H1 (cell line): ENCODE results near the gene SEC14L5. TPM values are rescaled to one million over a fixed set of nuclear protein-coding genes. Genes with fewer than 3 reads are reported as not detected.

Source experiments
- CTCF ChIA-PET: fragments of 300-600 bp; sonication (Branson Sonifier 250); formaldehyde crosslinking; loops from one replicate; lab custom pipeline; 2021; ENCODE audit not compliant: partially characterized antibody; lab: Charles Lee
- POLR2A ChIA-PET: fragments of 300-600 bp; sonication (Branson Sonifier 250); formaldehyde crosslinking; loops from one replicate; lab custom pipeline; 2021; ENCODE audit warnings: inconsistent platforms; ENCODE audit not compliant: partially characterized antibody; lab: Charles Lee
- DNase-seq, 2 experiments: peaks; one replicate each; pipeline versions ENCODE4 v3.0.0 to v3.0.0-alpha.2; 2010 to 2022; ENCODE audit warnings: low spot score in 2 of 2, low read depth in 1 of 2, mixed read lengths in 1 of 2
- FAIRE-seq: peaks from 2 replicates; lab custom pipeline; 2011; peaks lifted over from hg19 to GRCh38; lab: Jason Lieb, UNC
- H2AFZ ChIP-seq: 2 replicates; pipeline ENCODE4 v1.8.1; 2012; ENCODE audit warnings: low read length, inconsistent platforms
- H2AK5ac ChIP-seq: 2 replicates; pipeline ENCODE4 v1.6.1; 2013; ENCODE audit warnings: low read depth, low read length
- H2BK120ac ChIP-seq: replicated peaks from 2 replicates; pipeline ENCODE3; 2013; ENCODE audit warnings: low read depth, low read length, inconsistent platforms
- H2BK12ac ChIP-seq: 2 replicates; pipeline ENCODE4 v1.6.1; 2013; ENCODE audit warnings: low read depth, low read length
- H2BK15ac ChIP-seq: 2 replicates; pipeline ENCODE4 v1.6.1; 2013; ENCODE audit warnings: low read length
- H2BK20ac ChIP-seq: 2 replicates; pipeline ENCODE4 v1.6.1; 2013; ENCODE audit warnings: low read length
- H2BK5ac ChIP-seq: 2 replicates; pipeline ENCODE4 v1.6.1; 2013; ENCODE audit warnings: low read depth, low read length
- H3K14ac ChIP-seq: 2 replicates; pipeline ENCODE4 v1.6.1; 2013; ENCODE audit warnings: inconsistent platforms; ENCODE audit not compliant: insufficient read length
- H3K18ac ChIP-seq: 2 replicates; pipeline ENCODE4 v1.6.1; 2013; ENCODE audit warnings: low read length; ENCODE audit errors: extremely low read depth
- H3K23ac ChIP-seq: 2 replicates; pipeline ENCODE4 v1.6.1; 2013; ENCODE audit warnings: inconsistent platforms; ENCODE audit not compliant: insufficient read length
- H3K23me2 ChIP-seq: 2 replicates; pipeline ENCODE4 v1.6.1; 2013; ENCODE audit warnings: low read depth, low read length
- H3K27ac ChIP-seq: 2 replicates; pipeline ENCODE4 v1.6.1; 2011; ENCODE audit warnings: low read depth, low read length, inconsistent platforms
- H3K27me3 ChIP-seq, 4 experiments: replicated peaks in 1 of 4; 1 replicate in 1 of 4; 2 replicates in 3 of 4; pipeline versions ENCODE4 v1.6.1 to v1.8.1; 2011 to 2013; ENCODE audit warnings: low read length in 3 of 4, mild to moderate bottlenecking in 3 of 4, inconsistent platforms in 2 of 4, mixed read lengths in 2 of 4, moderate library complexity in 1 of 4; ENCODE audit not compliant: control insufficient read depth in 3 of 4, insufficient read depth in 3 of 4; ENCODE audit errors: extremely low read depth in 1 of 4
- H3K36me3 ChIP-seq, 4 experiments: 2 replicates each; pipeline versions ENCODE4 v1.6.1 to v1.8.1; 2011 to 2013; ENCODE audit warnings: mild to moderate bottlenecking in 4 of 4, low read length in 3 of 4, moderate library complexity in 2 of 4, control low read depth in 1 of 4, inconsistent platforms in 1 of 4; ENCODE audit not compliant: insufficient read depth in 4 of 4, control insufficient read depth in 2 of 4
- H3K4ac ChIP-seq: replicated peaks from 2 replicates; pipeline ENCODE3; 2013; ENCODE audit warnings: low read length, low read depth, mixed read lengths, inconsistent platforms; ENCODE audit not compliant: insufficient read length
- H3K4me1 ChIP-seq, 4 experiments: replicated peaks in 1 of 4; 1 replicate in 1 of 4; 2 replicates in 3 of 4; pipeline versions ENCODE4 v1.6.1 to v1.8.1; 2011 to 2013; ENCODE audit warnings: low read length in 3 of 4, inconsistent platforms in 2 of 4, mixed read lengths in 1 of 4; ENCODE audit not compliant: insufficient read depth in 4 of 4, control insufficient read depth in 3 of 4
- H3K4me2 ChIP-seq, 2 experiments: 2 replicates each; pipeline versions ENCODE4 v1.6.1 to v1.8.1; 2011 to 2013; ENCODE audit warnings: low read depth in 2 of 2, low read length in 2 of 2, control low read depth in 1 of 2, inconsistent platforms in 1 of 2, mild to moderate bottlenecking in 1 of 2; ENCODE audit not compliant: insufficient read depth in 1 of 2
- H3K4me3 ChIP-seq, 4 experiments: fragments of 200-600, 300-600 bp in 1 of 4; sonication (generic), shearing (Covaris generic), sonication (Bioruptor Twin) in 1 of 4; 2 replicates each; pipeline versions ENCODE4 v1.5.1 to v1.8.1; 2011 to 2016; ENCODE audit warnings: low read length in 4 of 4, low read depth in 3 of 4, control low read depth in 2 of 4, inconsistent platforms in 2 of 4, mild to moderate bottlenecking in 2 of 4, mixed read lengths in 1 of 4, moderate library complexity in 1 of 4; ENCODE audit not compliant: insufficient read depth in 2 of 4; ENCODE audit errors: extremely low read depth in 1 of 4
- H3K56ac ChIP-seq: replicated peaks from 2 replicates; pipeline ENCODE3; 2013; ENCODE audit warnings: low read depth, mild to moderate bottlenecking, mixed read lengths, low read length, inconsistent platforms; ENCODE audit not compliant: insufficient read length
- H3K79me1 ChIP-seq: 2 replicates; pipeline ENCODE4 v1.6.1; 2013; ENCODE audit warnings: low read depth, low read length, control low read depth
- H3K79me2 ChIP-seq, 2 experiments: 2 replicates each; pipeline versions ENCODE4 v1.6.1 to v1.8.1; 2012 to 2013; ENCODE audit warnings: low read length in 2 of 2, mild to moderate bottlenecking in 2 of 2, inconsistent platforms in 1 of 2; ENCODE audit not compliant: insufficient read depth in 2 of 2, control insufficient read depth in 1 of 2
- H3K9ac ChIP-seq, 4 experiments: replicated peaks in 1 of 4; 1 replicate in 1 of 4; 2 replicates in 3 of 4; pipeline versions ENCODE4 v1.6.1 to v1.8.1; 2011 to 2013; ENCODE audit warnings: low read depth in 3 of 4, low read length in 3 of 4, control low read depth in 2 of 4, mild to moderate bottlenecking in 2 of 4, moderate library complexity in 2 of 4, inconsistent platforms in 1 of 4; ENCODE audit errors: extremely low read depth in 1 of 4
- H3K9me3 ChIP-seq, 2 experiments: 2 replicates each; pipeline versions ENCODE4 v1.6.1 to v1.8.1; 2012 to 2013; ENCODE audit warnings: mild to moderate bottlenecking in 2 of 2, moderate library complexity in 2 of 2, control low read depth in 1 of 2, inconsistent platforms in 1 of 2, low read depth in 1 of 2, low read length in 1 of 2, mixed read lengths in 1 of 2; ENCODE audit not compliant: insufficient read depth in 2 of 2
- H4K20me1 ChIP-seq, 2 experiments: replicated peaks in 1 of 2; 2 replicates each; pipeline versions ENCODE3 to v1.8.1; 2011 to 2013; ENCODE audit warnings: inconsistent platforms in 2 of 2, low read length in 2 of 2, mild to moderate bottlenecking in 1 of 2; ENCODE audit not compliant: insufficient read depth in 2 of 2, control insufficient read depth in 1 of 2
- H4K5ac ChIP-seq: 2 replicates; pipeline ENCODE4 v1.6.1; 2013; ENCODE audit warnings: low read length, low read depth, mixed read lengths, inconsistent platforms; ENCODE audit not compliant: insufficient read length
- H4K8ac ChIP-seq: 2 replicates; pipeline ENCODE4 v1.8.0; 2013; ENCODE audit warnings: mild to moderate bottlenecking, moderate library complexity, low read length, inconsistent platforms; ENCODE audit not compliant: insufficient read depth; ENCODE audit errors: extremely low read depth
- H4K91ac ChIP-seq: replicated peaks from 2 replicates; pipeline ENCODE3; 2013; ENCODE audit warnings: low read length, mixed read lengths, inconsistent platforms; ENCODE audit not compliant: insufficient read length
- CBX8 ChIP-seq: fragments of 300-800, 300-1000 bp; sonication (generic); IDR thresholded peaks from 2 replicates; pipeline ENCODE4 v1.7.1; 2016; ENCODE audit warnings: low read depth, low read length, borderline replicate concordance
- MAFK ChIP-seq: IDR thresholded peaks from 2 replicates; pipeline ENCODE4 v1.6.1; 2012; ENCODE audit warnings: low read depth, mild to moderate bottlenecking, improper control_type of control experiment, low read length
- WGBS, 2 experiments: shearing (Covaris generic) in 1 of 2; methylation state at CpG; one replicate each; pipeline versions ENCODE4 v1.1.6 to v1.1.7; 2013 to 2015; ENCODE audit warnings: low lambda C conversion rate in 2 of 2, mixed read lengths in 2 of 2, inconsistent platforms in 1 of 2, low coverage in 1 of 2, missing lambda C conversion rate in 1 of 2; ENCODE audit not compliant: insufficient replicate concordance in 2 of 2, insufficient coverage in 1 of 2, insufficient read length in 1 of 2; ENCODE audit errors: extremely low coverage in 1 of 2, missing lambda C conversion rate in 1 of 2; 5-methylcytosine and 5-hydroxymethylcytosine counted together
- polyA plus RNA-seq, 7 experiments: library from polyadenylated mRNA; depleted of rRNA in 3 of 7; stranded (reverse) in 5 of 7; unstranded in 2 of 7; fragments of >200 nt in 5 of 7; fragments of 200-250 nt in 2 of 7; gene quantifications; 1 replicate in 5 of 7; 2 replicates in 1 of 7; 4 replicates in 1 of 7; pipeline versions ENCODE4 v1.2.1 to v1.2.3, GENCODE V29; 2011 to 2013; ENCODE audit warnings: missing spikeins in 2 of 7, mixed read lengths in 2 of 7
- total RNA-seq: library from RNA; stranded (reverse); fragmentation: NEBNext Ultra II Directional; extraction: Animal tissue kit (Norgen Biotek cat#: 25700); gene quantifications from 2 replicates; pipeline ENCODE4 v1.2.1, GENCODE V29; 2021

The SEC14L5 gene
- total and polyA plus RNA-seq, 2 of the 8 experiments (the other 6 are each of a cell fraction or from before 2014, with no cell fraction given) = 1.9 to 3.0 TPM

DNA sequence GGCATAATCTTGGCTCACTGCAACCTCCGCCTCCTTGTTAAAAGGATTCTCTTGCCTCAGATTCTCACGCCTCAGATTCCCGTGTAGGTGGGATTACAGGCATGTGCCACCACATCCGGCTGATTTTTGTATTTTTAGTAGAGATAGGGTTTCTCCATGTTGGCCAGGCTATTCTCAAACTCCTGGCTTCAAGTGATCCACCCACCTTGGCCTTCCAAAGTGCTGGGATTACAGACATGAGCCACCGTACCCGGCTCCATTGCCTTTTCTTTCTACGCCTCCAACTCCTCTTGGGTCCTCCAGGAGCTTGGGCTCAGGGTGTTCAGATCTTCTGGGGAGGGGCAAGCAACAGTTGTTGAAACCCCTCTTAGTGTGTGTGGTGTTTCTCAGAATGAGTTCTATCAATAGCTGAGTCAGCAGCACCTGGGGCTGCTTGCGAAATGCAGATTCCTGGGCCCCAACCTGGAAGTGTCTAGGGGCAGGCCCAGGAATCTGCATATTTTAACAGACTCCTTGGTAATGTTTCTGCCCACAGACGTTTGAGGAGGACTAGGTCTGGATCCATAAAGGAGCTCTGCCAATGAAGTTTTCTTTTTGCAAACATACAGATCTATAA, 31.4 kb downstream of the SEC14L5 start:
- Histone ChIP-seq H4K8ac (no peak overlapping the region), H4K91ac (no peak overlapping the region), H3K79me1 (no peaks in the 10 kb centered on the region), H3K36me3 (no peaks in the 10 kb centered on the region), H3K9me3 (no peaks in the 10 kb centered on the region; a peak in 1 of 4 replicates), H3K18ac (no peak overlapping the region), H3K56ac (no peak overlapping the region), H3K23me2 (peaks cover 4% of the 10 kb centered on the region; the same call in 1 of the 2 replicates), H3K14ac (no peak overlapping the region), H2BK5ac (no peak overlapping the region), H3K4me2 (no peak overlapping the region), H3K4ac (no peak overlapping the region), H2AFZ (no peak overlapping the region), H4K20me1 (no peaks in the 10 kb centered on the region), H3K9ac (no peak overlapping the region), H2BK120ac (no peak overlapping the region), H3K4me1 (peaks cover 0 to 3% (median 1%) of the 10 kb centered on the region in 4 experiments; a peak in 3 of 7 replicates), H3K27me3 (peaks cover 4 to 26% (median 20%) of the 10 kb centered on the region in 4 experiments), H3K79me2 (no peaks in the 10 kb centered on the region), H2BK20ac (no peak overlapping the region), H2AK5ac (no peak overlapping the region), H2BK12ac (no peak overlapping the region), H2BK15ac (no peak overlapping the region), H3K27ac (no peak overlapping the region), H4K5ac (no peak overlapping the region), H3K23ac (no peak overlapping the region), H3K4me3 (no peak overlapping the region)
- ChIA-PET POLR2A (no interaction called here), CTCF (interaction anchor here (0.8 to 1.8 kb wide), 3 partner anchors 29 to 83 kb away, joined by 3 to 4 read pairs (median 3); no protein-coding TSS in a partner anchor)
- WGBS, 2 experiments = 95% methylated on average over 9 of the region's 9 CpGs; no CpG with 5 or more reads in 1 of the 2 experiments
- FAIRE-seq = no peak
- DNase-seq = no peak
- no peak for TF ChIP-seq CBX8
- peak; percentile 75 for TF ChIP-seq MAFK
